GM23248 (cell line): Measurements from ENCODE around the gene MLLT11. TPM values are rescaled to one million over a fixed set of nuclear protein-coding genes. Genes with fewer than 3 reads are reported as not detected.

Source experiments
- DNase-seq: peaks from one replicate; pipeline ENCODE4 v3.0.0-alpha.2; 2015
- H2AFZ ChIP-seq: fragments of 200-600 bp; sonication (generic); 2 replicates; pipeline ENCODE4 v1.6.1; 2016; ENCODE audit warnings: antibody characterized with exemption
- H3F3A ChIP-seq: fragments of 200-600 bp; sonication (generic); 2 replicates; pipeline ENCODE4 v1.6.1; 2016; ENCODE audit warnings: mild to moderate bottlenecking, antibody characterized with exemption, mixed run types; ENCODE audit not compliant: insufficient read depth
- H3K27ac ChIP-seq: fragments of 200-600 bp; sonication (generic); 2 replicates; pipeline ENCODE4 v1.5.1; 2016; ENCODE audit warnings: mild to moderate bottlenecking
- H3K27me3 ChIP-seq: fragments of 200-600 bp; sonication (generic); replicated peaks from 2 replicates; pipeline ENCODE4 v1.6.1; 2016; ENCODE audit warnings: mild to moderate bottlenecking; ENCODE audit not compliant: insufficient read depth
- H3K36me3 ChIP-seq: fragments of 200-600 bp; sonication (generic); 2 replicates; pipeline ENCODE4 v1.6.1; 2016; ENCODE audit warnings: low read depth, mild to moderate bottlenecking
- H3K4me1 ChIP-seq: fragments of 200-600 bp; sonication (generic); 2 replicates; pipeline ENCODE4 v1.6.1; 2016; ENCODE audit warnings: mild to moderate bottlenecking; ENCODE audit not compliant: insufficient read depth
- H3K4me2 ChIP-seq: fragments of 200-600 bp; sonication (generic); one replicate; pipeline ENCODE4 v1.6.1; 2016; ENCODE audit warnings: mild to moderate bottlenecking; ENCODE audit not compliant: unreplicated experiment
- H3K4me3 ChIP-seq: fragments of 200-600 bp; sonication (generic); 2 replicates; pipeline ENCODE4 v1.5.1; 2016; ENCODE audit warnings: mild to moderate bottlenecking
- H3K79me2 ChIP-seq: fragments of 200-600 bp; sonication (generic); 2 replicates; pipeline ENCODE4 v1.6.1; 2016; ENCODE audit warnings: mild to moderate bottlenecking; ENCODE audit not compliant: insufficient read depth
- H3K9ac ChIP-seq: fragments of 200-600 bp; sonication (generic); 2 replicates; pipeline ENCODE4 v1.6.1; 2016; ENCODE audit warnings: mild to moderate bottlenecking
- H3K9me2 ChIP-seq: fragments of 200-600 bp; sonication (generic); 2 replicates; pipeline ENCODE4 v1.6.1; 2016; ENCODE audit warnings: mixed run types, mild to moderate bottlenecking, moderate library complexity; ENCODE audit not compliant: insufficient read depth
- H3K9me3 ChIP-seq: fragments of 200-600 bp; sonication (generic); one replicate; pipeline ENCODE4 v1.6.1; 2017; ENCODE audit warnings: low read depth
- H4K20me1 ChIP-seq: fragments of 200-600 bp; sonication (generic); 2 replicates; pipeline ENCODE4 v1.6.0; 2016; ENCODE audit not compliant: insufficient read depth
- EZH2 ChIP-seq: fragments of 200-600 bp; sonication (generic); IDR thresholded peaks from 2 replicates; pipeline ENCODE4 v1.6.1; 2018; ENCODE audit warnings: antibody characterized with exemption, mild to moderate bottlenecking; ENCODE audit not compliant: insufficient read depth, poor library complexity, severe bottlenecking
- EZH2phosphoT487 ChIP-seq: fragments of 200-600 bp; sonication (generic); IDR thresholded peaks from 2 replicates; pipeline ENCODE4 v1.6.1; 2018; ENCODE audit warnings: antibody characterized with exemption, moderate library complexity, mild to moderate bottlenecking, low read depth; ENCODE audit not compliant: insufficient read depth
- WGBS, 2 experiments: methylation state at CpG; one replicate each; pipeline ENCODE4 v1.1.6; 2015 to 2017; ENCODE audit warnings: low lambda C conversion rate in 2 of 2, low coverage in 1 of 2; ENCODE audit errors: missing lambda C conversion rate in 2 of 2; 5-methylcytosine and 5-hydroxymethylcytosine counted together
- in situ Hi-C: fragments of 300-500 bp; cut with MboI; formaldehyde crosslinking; loops from 2 replicates; pipeline ENCODE4 v1.15.0; 2020
- polyA plus RNA-seq: library from polyadenylated mRNA; unstranded; fragments of >200 nt; fragmentation: Nextera tagmentation; extraction: Ambion mirVana; gene quantifications from 2 replicates; pipeline ENCODE4 v1.2.1, GENCODE V29; 2016
- total RNA-seq: library from RNA; depleted of rRNA; stranded (reverse); fragments of >200 nt; shearing (Covaris generic); gene quantifications from 2 replicates; pipeline ENCODE4 v1.2.3, GENCODE V29; 2014

The MLLT11 gene
- total and polyA plus RNA-seq, 2 experiments from 2014 or later = 3.7 to 7.7 TPM

DNA sequence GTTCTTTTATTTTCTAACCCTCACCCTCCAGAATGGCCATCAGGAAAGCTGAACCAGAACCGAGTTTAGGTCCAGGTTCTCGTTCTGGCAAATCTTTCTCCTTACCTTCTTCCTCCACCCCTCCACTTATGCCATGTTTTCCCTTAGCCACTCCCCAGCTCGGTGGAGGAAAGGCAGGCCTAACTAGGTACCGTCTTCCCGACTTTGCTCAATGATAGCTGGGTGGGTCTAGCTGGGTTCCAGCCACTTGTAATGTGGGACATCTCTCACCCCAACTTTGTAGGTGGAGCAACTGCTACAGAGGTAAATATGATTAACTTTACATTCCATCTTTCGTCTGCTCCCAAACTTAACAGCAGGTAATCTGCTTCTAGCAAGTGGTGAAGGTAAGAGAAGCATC, 23.2 kb upstream of the MLLT11 start:
- no peaks in the 10 kb centered on the region for H3F3A ChIP-seq
- no peaks in the 10 kb centered on the region for H3K27me3 ChIP-seq
- H4K20me1 ChIP-seq = no peaks in the 10 kb centered on the region
- in situ Hi-C loops = no loop called here
- TF ChIP-seq EZH2 (no peak), EZH2phosphoT487 (no peak)
- no peaks in the 10 kb centered on the region for H3K4me1 ChIP-seq
- no peak overlapping the region for H3K27ac ChIP-seq
- no peak overlapping the region for H2AFZ ChIP-seq
- no peak overlapping the region for H3K9ac ChIP-seq
- peaks cover 6% of the 10 kb centered on the region; the same call in 1 of the 2 replicates for H3K36me3 ChIP-seq
- no peaks in the 10 kb centered on the region for H3K9me3 ChIP-seq
- no peak overlapping the region for H3K4me3 ChIP-seq
- no peaks in the 10 kb centered on the region for H3K79me2 ChIP-seq
- no peak for DNase-seq
- H3K9me2 ChIP-seq = no peaks in the 10 kb centered on the region
- H3K4me2 ChIP-seq = no peak overlapping the region
- 84 to 92% methylated on average over 6 of the region's 6 CpGs for WGBS, 2 experiments

GRCh38 chr1:151039521-151039920, 20.7 kb upstream of the MLLT11 start:
- TF ChIP-seq EZH2phosphoT487 (no peak), EZH2 (no peak)
- WGBS, 2 experiments = 87 to 88% methylated on average over 3 of the region's 3 CpGs
- Histone ChIP-seq H3K27ac (no peak overlapping the region), H3K9me2 (no peaks in the 10 kb centered on the region), H3F3A (no peaks in the 10 kb centered on the region), H3K9me3 (no peaks in the 10 kb centered on the region), H4K20me1 (no peaks in the 10 kb centered on the region), H3K4me3 (no peak overlapping the region), H3K4me2 (no peak overlapping the region), H3K4me1 (no peaks in the 10 kb centered on the region), H3K9ac (no peak overlapping the region), H3K27me3 (no peaks in the 10 kb centered on the region), H2AFZ (no peak overlapping the region), H3K79me2 (no peaks in the 10 kb centered on the region), H3K36me3 (peaks cover 3% of the 10 kb centered on the region; the same call in 1 of the 2 replicates)
- in situ Hi-C loops = no loop called here
- DNase-seq = no peak

DNA sequence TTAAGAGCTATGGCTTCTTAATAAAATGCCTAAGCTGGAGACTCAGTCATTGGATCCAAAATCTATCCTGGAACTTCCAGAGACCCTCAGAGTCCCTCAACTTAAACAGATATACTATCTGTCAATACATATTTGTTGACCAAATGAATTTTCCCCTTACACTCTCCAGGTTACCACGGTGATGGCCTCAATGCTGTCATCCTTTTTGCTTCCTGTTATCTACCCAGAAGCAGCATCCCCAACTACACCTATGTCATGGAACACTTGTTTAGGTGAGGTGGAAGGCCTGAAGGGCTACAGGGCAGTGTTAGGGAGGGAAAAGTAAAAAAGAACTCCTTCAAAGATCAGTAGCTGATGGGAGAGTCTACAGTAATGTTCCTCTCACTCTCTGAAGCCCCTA, 17.0 kb upstream of the MLLT11 start:
- H3K79me2 ChIP-seq = no peaks in the 10 kb centered on the region
- in situ Hi-C loops = no loop called here
- H2AFZ ChIP-seq = no peak overlapping the region

DNA sequence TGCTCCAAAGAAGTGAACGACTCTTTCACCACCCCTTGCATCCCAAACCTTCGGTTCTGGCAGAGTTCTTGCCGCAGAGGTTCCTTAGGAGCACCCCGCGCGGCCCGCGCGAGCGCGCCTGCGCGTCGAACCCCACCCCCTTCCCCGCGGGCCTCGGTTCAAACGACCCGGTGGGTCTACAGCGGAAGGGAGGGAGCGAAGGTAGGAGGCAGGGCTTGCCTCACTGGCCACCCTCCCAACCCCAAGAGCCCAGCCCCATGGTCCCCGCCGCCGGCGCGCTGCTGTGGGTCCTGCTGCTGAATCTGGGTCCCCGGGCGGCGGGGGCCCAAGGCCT, 12.6 kb upstream of the MLLT11 start, which contains the start of gene C1orf56:
TSS of gene C1orf56 (plus strand) at position 161 of the 334 bp plus-strand sequence. CDS start at position 258, 97 bp downstream.
- H2AFZ ChIP-seq = peak within 1 kb of the TSS; percentile 89
- H3K9me3 ChIP-seq = no peaks in the 10 kb centered on the region
- peaks cover 46% of the 10 kb centered on the region for H3F3A ChIP-seq
- H3K4me1 ChIP-seq = 0 out of 2 replicates have a peak, but pooled peaks cover 13% of the 10 kb centered on the region
- no peaks in the 10 kb centered on the region for H3K27me3 ChIP-seq
- peak within 1 kb of the TSS; percentile 83 for H3K4me2 ChIP-seq
- H4K20me1 ChIP-seq = no peaks in the 10 kb centered on the region
- peak within 1 kb of the TSS; percentile 84 for H3K9ac ChIP-seq
- H3K27ac ChIP-seq = peak within 1 kb of the TSS; percentile 71
- no peaks in the 10 kb centered on the region for H3K79me2 ChIP-seq
- H3K4me3 ChIP-seq = peak within 1 kb of the TSS; percentile 77
- WGBS, 2 experiments = 1 to 2% methylated on average over 29 of the region's 29 CpGs
- H3K36me3 ChIP-seq = peaks cover 19% of the 10 kb centered on the region
- TF ChIP-seq EZH2 (no peak), EZH2phosphoT487 (no peak)
- H3K9me2 ChIP-seq = no peaks in the 10 kb centered on the region
- in situ Hi-C loops = no loop called here
- peak; percentile 82 for DNase-seq

More for the DNA sequence above, 17.0 kb upstream of the MLLT11 start:
- Histone ChIP-seq H3K4me3 (no peak overlapping the region), H3K27ac (no peak overlapping the region), H3K9me3 (no peaks in the 10 kb centered on the region), H3K4me1 (0 out of 2 replicates have a peak, but pooled peaks cover 3% of the 10 kb centered on the region), H3K27me3 (no peaks in the 10 kb centered on the region), H3F3A (peaks cover 8% of the 10 kb centered on the region; the same call in 1 of the 2 replicates), H4K20me1 (no peaks in the 10 kb centered on the region), H3K9me2 (no peaks in the 10 kb centered on the region), H3K9ac (no peak overlapping the region), H3K4me2 (no peak overlapping the region), H3K36me3 (no peaks in the 10 kb centered on the region)
- DNase-seq = no peak
- 87 to 100% methylated on average over 1 of the region's 1 CpG for WGBS, 2 experiments
- TF ChIP-seq EZH2phosphoT487 = no peak
